IMR-90 (cell line): ENCODE results near the gene CTNNBIP1.

Source experiments
- BHLHE40 ChIP-seq: fragments of 150-350 bp; IDR thresholded peaks from 2 replicates; pipeline ENCODE4 v1.6.1; 2016; ENCODE audit warnings: mild to moderate bottlenecking, low read depth, low read length
- CTCF ChIP-seq: conservative IDR thresholded peaks from 2 replicates; pipeline ENCODE4 v1.5.1; 2012; ENCODE audit warnings: mild to moderate bottlenecking, low read depth, low read length, improper control_type of control experiment
- MXI1 ChIP-seq: IDR thresholded peaks from 2 replicates; pipeline ENCODE4 v1.6.1; 2012; ENCODE audit warnings: low read depth, mild to moderate bottlenecking, low read length, moderate library complexity, borderline replicate concordance
- RAD21 ChIP-seq: IDR thresholded peaks from 2 replicates; pipeline ENCODE4 v1.6.1; 2012; ENCODE audit warnings: low read length, improper control_type of control experiment

- no peak for TF ChIP-seq MXI1
- TF ChIP-seq CTCF: no peak
- no peak for TF ChIP-seq BHLHE40
- no peak for TF ChIP-seq RAD21
Observed at GRCh38 chr1:9816199-9816598, 93.9 kb downstream of the CTNNBIP1 start.
